HepG2 (cell line): ENCODE measurements around the gene OR2AT4. TPM values are rescaled to one million over a fixed set of nuclear protein-coding genes. Genes with fewer than 3 reads are reported as not detected.

ENCODE experiments used
- CTCF ChIP-seq: sonication (generic); formaldehyde crosslinking; IDR thresholded peaks from 2 replicates; pipeline ENCODE4 v1.5.0; 2020; ENCODE audit warnings: mild to moderate bottlenecking, missing genetic modification reagents, moderate library complexity
- GTF2F1 ChIP-seq: fragments of 150-350 bp; IDR thresholded peaks from 2 replicates; pipeline ENCODE4 v1.6.1; 2014; ENCODE audit warnings: low read length
- HNF1A ChIP-seq, 2 experiments: sonication (generic) in 1 of 2; formaldehyde crosslinking in 1 of 2; IDR thresholded peaks; 2 replicates each; pipeline versions ENCODE4 v1.4.0 to v1.6.1; 2016 to 2020; ENCODE audit warnings: borderline replicate concordance in 1 of 2, low read depth in 1 of 2, mild to moderate bottlenecking in 1 of 2, missing genetic modification reagents in 1 of 2
- KIAA2018 ChIP-seq: sonication (generic); formaldehyde crosslinking; IDR thresholded peaks from 2 replicates; pipeline ENCODE4 v1.5.0; 2020; ENCODE audit warnings: mild to moderate bottlenecking, missing genetic modification reagents, borderline replicate concordance
- RAD21 ChIP-seq: fragments of 450-650 bp; formaldehyde crosslinking; IDR thresholded peaks from 2 replicates; pipeline ENCODE4 v1.5.0; 2020; ENCODE audit warnings: mild to moderate bottlenecking
- SKIL ChIP-seq: sonication (generic); formaldehyde crosslinking; IDR thresholded peaks from 2 replicates; pipeline ENCODE4 v1.8.0; 2022; ENCODE audit warnings: missing genetic modification reagents, mild to moderate bottlenecking, moderate library complexity, borderline replicate concordance
- SMAD3 ChIP-seq: sonication (generic); formaldehyde crosslinking; IDR thresholded peaks from 2 replicates; pipeline ENCODE4 v1.4.0; 2020; ENCODE audit warnings: missing genetic modification reagents
- ZNF556 ChIP-seq: sonication (generic); formaldehyde crosslinking; IDR thresholded peaks from 2 replicates; pipeline ENCODE4 v1.4.0; 2020; ENCODE audit warnings: mild to moderate bottlenecking, missing genetic modification reagents, borderline replicate concordance
- polyA plus RNA-seq, 8 experiments: library from polyadenylated mRNA; depleted of rRNA in 3 of 8; stranded (reverse) in 7 of 8; unstranded in 1 of 8; fragments of >200 nt; fragmentation: Illumina TruSeq in 4 of 8; extraction: Trizol in 4 of 8; gene quantifications; 2 replicates each; pipeline versions ENCODE4 v1.2.1 to v1.2.3, GENCODE V29; 2011 to 2016; ENCODE audit warnings: low read depth in 4 of 8, missing spikeins in 1 of 8, mixed read lengths in 1 of 8; ENCODE audit not compliant: insufficient read depth in 1 of 8
- total RNA-seq, 5 experiments: library from RNA; depleted of rRNA; stranded (reverse); fragments of >200 nt; fragmentation: Illumina TruSeq; extraction: Trizol; gene quantifications; 2 replicates each; pipeline ENCODE4 v1.2.3, GENCODE V29; 2016; ENCODE audit warnings: low read depth in 1 of 5

The OR2AT4 gene
- total and polyA plus RNA-seq, 2 of the 13 experiments (the other 11 are each of a cell fraction or from before 2014, with no cell fraction given) = not detected

GRCh38 chr11:75087319-75088305 lies 9.1 kb downstream of the OR2AT4 start (continued):
- TF ChIP-seq CTCF (CRISPR knock-in tag) (no peak), SKIL (CRISPR knock-in tag) (no peak), RAD21 (CRISPR knock-in tag) (no peak), ZNF556 (CRISPR knock-in tag) (no peak), HNF1A (IDR thresholded peaks at IDR 0.05; ENCODE audit: low read depth) (no peak), HNF1A (CRISPR knock-in tag; IDR thresholded peaks at IDR 0.05; ENCODE audit: borderline replicate concordance) (no peak), KIAA2018 (CRISPR knock-in tag) (no peak), GTF2F1 (no peak), SMAD3 (CRISPR knock-in tag) (no peak)
